Testis (tissue), 2 donors: ENCODE results near the gene SPSB3.

Experiments used
- CTCF ChIP-seq, 3 experiments: fragments of 450-650 bp in 2 of 3; fragments of 200-600 bp in 1 of 3; sonication (generic) in 1 of 3; IDR thresholded peaks; one replicate each; pipeline ENCODE4 v1.5.1; 2016 to 2019; ENCODE audit warnings: antibody characterized with exemption in 3 of 3, mild to moderate bottlenecking in 2 of 3, moderate library complexity in 1 of 3
- POLR2A ChIP-seq: fragments of 450-650 bp; IDR thresholded peaks from one replicate; pipeline ENCODE4 v1.6.1; 2017; ENCODE audit warnings: antibody characterized with exemption, mild to moderate bottlenecking, moderate library complexity

DNA sequence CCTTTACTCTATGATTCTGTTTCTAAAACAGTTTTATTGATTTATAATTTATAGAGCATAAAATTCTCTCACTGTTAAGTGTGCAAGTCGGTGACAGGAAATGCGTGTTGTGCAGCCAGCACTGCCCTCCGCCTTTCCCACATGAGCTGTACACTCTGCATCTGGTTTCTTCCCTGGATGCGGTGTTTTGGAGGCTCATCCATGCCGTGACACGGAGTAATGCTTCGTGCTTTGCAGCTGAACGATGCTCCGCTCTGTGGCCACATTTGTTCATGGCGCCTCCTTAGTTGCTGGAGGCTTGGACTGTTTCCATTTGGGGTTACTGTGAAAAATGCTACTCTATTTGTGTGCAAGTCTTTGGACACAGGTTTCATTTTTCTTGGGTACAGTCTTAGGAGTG lies 18.3 kb upstream of the SPSB3 start:
- TF ChIP-seq CTCF (IDR thresholded peaks at IDR 0.05) (no peak), POLR2A (no peak)
